Activated T-cell treated with anti-CD3 and anti-CD28 coated beads, Interleukin-2, amount 50 U/mL, for 48 hours (primary cell): ENCODE results near the gene MKRN2OS.

Experiments used
- DNase-seq, 2 experiments: peaks; one replicate each; pipeline ENCODE4 v3.0.0-alpha.2; 2020

Gene MKRN2OS

GRCh38 chr3:12545473-12545791 lies at the start of gene MKRN2OS:
TSS of gene MKRN2OS (minus strand) at chr3:12545499. CDS start at chr3:12545464, 35 bp downstream.
- no peak for DNase-seq

- DNase-seq, result no peak
Observed at GRCh38 chr3:12593473-12593872, 48.2 kb upstream of the MKRN2OS start.

GRCh38 chr3:12591997-12592715 lies 46.9 kb upstream of the MKRN2OS start:
- no peak for DNase-seq

GRCh38 chr3:12591456-12591855 lies 46.2 kb upstream of the MKRN2OS start:
- DNase-seq, result no peak

- no peak for DNase-seq
Observed at GRCh38 chr3:12590096-12590495, 44.8 kb upstream of the MKRN2OS start.

- no peak for DNase-seq
Observed at GRCh38 chr3:12588039-12589009, 43.0 kb upstream of the MKRN2OS start.

- no peak for DNase-seq
Observed at GRCh38 chr3:12586403-12586802, 41.1 kb upstream of the MKRN2OS start.

- no peak for DNase-seq
Observed at GRCh38 chr3:12585970-12586369, 40.7 kb upstream of the MKRN2OS start.

- no peak for DNase-seq
Observed at GRCh38 chr3:12585181-12585580, 39.9 kb upstream of the MKRN2OS start.

GRCh38 chr3:12584083-12584482 lies 38.8 kb upstream of the MKRN2OS start:
- DNase-seq, result no peak

- no peak for DNase-seq
Observed at GRCh38 chr3:12583280-12583679, 38.0 kb upstream of the MKRN2OS start.

GRCh38 chr3:12582730-12583129 lies 37.4 kb upstream of the MKRN2OS start:
- DNase-seq, result no peak

GRCh38 chr3:12579905-12580304 lies 34.6 kb upstream of the MKRN2OS start:
- no peak for DNase-seq

- no peak for DNase-seq
Observed at GRCh38 chr3:12579456-12579855, 34.2 kb upstream of the MKRN2OS start.

GRCh38 chr3:12578742-12579141 lies 33.4 kb upstream of the MKRN2OS start:
- DNase-seq, result no peak

GRCh38 chr3:12577379-12577778 lies 32.1 kb upstream of the MKRN2OS start:
- no peak for DNase-seq

GRCh38 chr3:12574661-12575060 lies 29.4 kb upstream of the MKRN2OS start:
- no peak for DNase-seq

- no peak for DNase-seq
Observed at GRCh38 chr3:12574131-12574530, 28.8 kb upstream of the MKRN2OS start.

GRCh38 chr3:12571986-12572385 lies 26.7 kb upstream of the MKRN2OS start:
- DNase-seq, result no peak

GRCh38 chr3:12569836-12570235 lies 24.5 kb upstream of the MKRN2OS start:
- DNase-seq, result no peak

- DNase-seq, result no peak
Observed at GRCh38 chr3:12568747-12569146, 23.4 kb upstream of the MKRN2OS start.

- DNase-seq, result no peak
Observed at GRCh38 chr3:12566976-12567375, 21.7 kb upstream of the MKRN2OS start.

GRCh38 chr3:12562451-12562850 lies 17.2 kb upstream of the MKRN2OS start:
- DNase-seq, result no peak

- DNase-seq, result no peak
Observed at GRCh38 chr3:12561397-12561796, 16.1 kb upstream of the MKRN2OS start.
